ENCODE data around the gene PDE3B. TPM values are rescaled to one million over a fixed set of nuclear protein-coding genes. Genes with fewer than 3 reads are reported as not detected.

PDE3B gene
- polyA plus RNA-seq, 3 donors = 4.0 to 6.0 (median 5.2) TPM

DNA sequence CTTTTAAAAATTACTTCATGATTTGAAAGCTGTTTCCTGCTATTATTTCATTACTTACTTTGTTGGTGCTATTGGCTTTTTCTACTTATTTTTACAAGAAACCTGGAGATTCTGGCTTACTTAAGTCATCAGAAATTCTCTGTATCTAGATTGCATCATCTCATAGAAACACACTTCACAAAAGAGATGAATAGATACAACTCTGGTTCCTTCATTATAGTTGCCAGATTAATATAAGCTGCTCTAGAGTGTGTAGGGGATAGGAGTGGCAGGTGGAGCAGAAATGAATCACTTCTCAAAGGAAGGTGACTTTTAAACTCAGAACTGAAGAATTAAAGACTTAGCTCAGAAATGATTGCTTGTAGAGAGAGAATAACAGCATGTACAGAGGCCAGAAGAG is 228.4 kb downstream of the PDE3B start:
- peaks cover 49 to 59% of the 10 kb centered on the region in 2 donors for H3K36me3 Mint-ChIP-seq
- no peak overlapping the region for H3K4me3 Mint-ChIP-seq

DNA sequence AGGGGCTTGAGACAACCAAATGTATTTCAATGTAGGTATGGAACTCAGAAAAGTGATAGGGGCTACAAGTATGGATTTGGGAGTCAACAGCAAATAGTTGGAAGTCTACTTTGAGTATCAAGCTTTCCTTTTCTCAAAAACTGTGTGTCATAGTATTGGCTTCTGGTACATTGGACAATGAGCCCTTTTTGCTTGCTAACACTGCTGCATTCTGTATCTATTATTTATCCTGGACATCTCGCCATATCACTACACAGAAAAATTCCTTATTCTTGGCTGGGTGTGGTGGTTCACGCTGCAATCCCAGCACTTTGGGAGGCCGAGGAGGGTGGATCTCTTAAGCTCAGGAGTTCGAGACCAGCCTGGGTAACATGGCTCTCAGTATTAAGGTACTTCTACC is 230.0 kb downstream of the PDE3B start:
- no peak for DNase-seq
- no peak overlapping the region for H3K4me2 ChIP-seq (replicated peaks; ENCODE audit: extremely low read depth, low read length, poor library complexity, severe bottlenecking)
- no peak overlapping the region for H3K9ac ChIP-seq (ENCODE audit: insufficient read depth, low read length, poor library complexity, severe bottlenecking)
- H3K4me1 ChIP-seq (ENCODE audit: control insufficient read depth in 1 of 2, insufficient read depth in 2 of 2, low read length in 2 of 2) = no peaks in the 10 kb centered on the region
- H3K4me3 Mint-ChIP-seq = no peak overlapping the region
- no peaks in the 10 kb centered on the region for H4K20me1 ChIP-seq (ENCODE audit: insufficient read depth, low read length)
- no peaks in the 10 kb centered on the region for H3K9me3 Mint-ChIP-seq
- no peaks in the 10 kb centered on the region for H3K27me3 ChIP-seq (ENCODE audit: control insufficient read depth in 2 of 2, insufficient read depth in 2 of 2, low read length in 2 of 2)
- TF ChIP-seq, protein P1, sequence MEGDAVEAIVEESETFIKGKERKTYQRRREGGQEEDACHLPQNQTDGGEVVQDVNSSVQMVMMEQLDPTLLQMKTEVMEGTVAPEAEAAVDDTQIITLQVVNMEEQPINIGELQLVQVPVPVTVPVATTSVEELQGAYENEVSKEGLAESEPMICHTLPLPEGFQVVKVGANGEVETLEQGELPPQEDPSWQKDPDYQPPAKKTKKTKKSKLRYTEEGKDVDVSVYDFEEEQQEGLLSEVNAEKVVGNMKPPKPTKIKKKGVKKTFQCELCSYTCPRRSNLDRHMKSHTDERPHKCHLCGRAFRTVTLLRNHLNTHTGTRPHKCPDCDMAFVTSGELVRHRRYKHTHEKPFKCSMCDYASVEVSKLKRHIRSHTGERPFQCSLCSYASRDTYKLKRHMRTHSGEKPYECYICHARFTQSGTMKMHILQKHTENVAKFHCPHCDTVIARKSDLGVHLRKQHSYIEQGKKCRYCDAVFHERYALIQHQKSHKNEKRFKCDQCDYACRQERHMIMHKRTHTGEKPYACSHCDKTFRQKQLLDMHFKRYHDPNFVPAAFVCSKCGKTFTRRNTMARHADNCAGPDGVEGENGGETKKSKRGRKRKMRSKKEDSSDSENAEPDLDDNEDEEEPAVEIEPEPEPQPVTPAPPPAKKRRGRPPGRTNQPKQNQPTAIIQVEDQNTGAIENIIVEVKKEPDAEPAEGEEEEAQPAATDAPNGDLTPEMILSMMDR (IDR thresholded peaks at IDR 0.05) = no peak
- no peaks in the 10 kb centered on the region for H3K27me3 Mint-ChIP-seq (ENCODE audit: low read depth in 3 of 3)
- peaks cover 52 to 62% of the 10 kb centered on the region in 2 donors for H3K36me3 Mint-ChIP-seq
- no peaks in the 10 kb centered on the region for H3K9me3 ChIP-seq (replicated peaks in 1 of 2; ENCODE audit: control insufficient read depth in 1 of 2, insufficient read depth in 1 of 2, low read length in 2 of 2)
- no peak overlapping the region for H2AFZ ChIP-seq (ENCODE audit: insufficient read depth, low read depth, low read length, poor library complexity, severe bottlenecking)
- H3K79me2 ChIP-seq (ENCODE audit: insufficient read depth, low read length) = no peaks in the 10 kb centered on the region
- no peak overlapping the region for H3K27ac ChIP-seq (ENCODE audit: low read depth in 1 of 2, low read length in 2 of 2)
- peaks cover 23 to 81% of the 10 kb centered on the region in 2 donors for H3K36me3 ChIP-seq (replicated peaks in 1 of 2; ENCODE audit: control insufficient read depth in 1 of 2, insufficient read depth in 2 of 2, low read length in 2 of 2)
- 100% methylated on average over 1 of the region's 4 CpGs for WGBS (ENCODE audit: insufficient coverage)
- H3K27ac Mint-ChIP-seq = peak overlapping the region in 2 of 7 donors; percentile 38 to 60
- peaks cover 2% of the 10 kb centered on the region for H3K4me1 Mint-ChIP-seq
- intact Hi-C loops (cut with micrococcal nuclease) = no loop called here
- H3K4me3 ChIP-seq (replicated peaks in 1 of 3; ENCODE audit: low read depth in 2 of 3, low read length in 3 of 3) = no peak overlapping the region

More for the DNA sequence above, 228.4 kb downstream of the PDE3B start:
- Histone ChIP-seq H3K4me3 (replicated peaks in 1 of 3; ENCODE audit: low read depth in 2 of 3, low read length in 3 of 3) (no peak overlapping the region), H3K9ac (ENCODE audit: insufficient read depth, low read length, poor library complexity, severe bottlenecking) (no peak overlapping the region), H3K27me3 (ENCODE audit: control insufficient read depth in 2 of 2, insufficient read depth in 2 of 2, low read length in 2 of 2) (no peaks in the 10 kb centered on the region), H2AFZ (ENCODE audit: insufficient read depth, low read depth, low read length, poor library complexity, severe bottlenecking) (no peak overlapping the region), H3K9me3 (replicated peaks in 1 of 2; ENCODE audit: control insufficient read depth in 1 of 2, insufficient read depth in 1 of 2, low read length in 2 of 2) (no peaks in the 10 kb centered on the region), H3K4me2 (replicated peaks; ENCODE audit: extremely low read depth, low read length, poor library complexity, severe bottlenecking) (no peak overlapping the region), H3K27ac (ENCODE audit: low read depth in 1 of 2, low read length in 2 of 2) (no peak overlapping the region), H3K36me3 (replicated peaks in 1 of 2; ENCODE audit: control insufficient read depth in 1 of 2, insufficient read depth in 2 of 2, low read length in 2 of 2) (peaks cover 21 to 80% of the 10 kb centered on the region in 2 donors), H4K20me1 (ENCODE audit: insufficient read depth, low read length) (no peaks in the 10 kb centered on the region), H3K4me1 (ENCODE audit: control insufficient read depth in 1 of 2, insufficient read depth in 2 of 2, low read length in 2 of 2) (no peaks in the 10 kb centered on the region), H3K79me2 (ENCODE audit: insufficient read depth, low read length) (no peaks in the 10 kb centered on the region)
- peak overlapping the region in 1 of 7 donors; percentile 9 for H3K27ac Mint-ChIP-seq
- no peaks in the 10 kb centered on the region for H3K4me1 Mint-ChIP-seq
- DNase-seq = no peak
- intact Hi-C loops (cut with micrococcal nuclease) = no loop called here
- H3K9me3 Mint-ChIP-seq = no peaks in the 10 kb centered on the region
- no peaks in the 10 kb centered on the region for H3K27me3 Mint-ChIP-seq (ENCODE audit: low read depth in 3 of 3)
- TF ChIP-seq, protein P1 (IDR thresholded peaks at IDR 0.05) = no peak

Data from CD14-positive monocyte (primary cell).